Neural cell (in vitro differentiated cells): Measurements from ENCODE around the gene KRTAP3-3.

Experiments
- POLR2AphosphoS5 ChIP-seq: IDR thresholded peaks from 2 replicates; pipeline ENCODE4 v1.6.1; 2012
- TF ChIP-seq, protein P1 (sequence below): fragments of 450-650 bp; IDR thresholded peaks from 2 replicates; pipeline ENCODE4 v1.5.1; 2014; ENCODE audit warnings: antibody characterized with exemption, mild to moderate bottlenecking, moderate library complexity; ENCODE audit not compliant: poor library complexity, severe bottlenecking
- TF ChIP-seq, protein P2 (sequence below): IDR thresholded peaks from 2 replicates; pipeline ENCODE4 v1.6.1; 2012; ENCODE audit warnings: borderline replicate concordance

DNA sequence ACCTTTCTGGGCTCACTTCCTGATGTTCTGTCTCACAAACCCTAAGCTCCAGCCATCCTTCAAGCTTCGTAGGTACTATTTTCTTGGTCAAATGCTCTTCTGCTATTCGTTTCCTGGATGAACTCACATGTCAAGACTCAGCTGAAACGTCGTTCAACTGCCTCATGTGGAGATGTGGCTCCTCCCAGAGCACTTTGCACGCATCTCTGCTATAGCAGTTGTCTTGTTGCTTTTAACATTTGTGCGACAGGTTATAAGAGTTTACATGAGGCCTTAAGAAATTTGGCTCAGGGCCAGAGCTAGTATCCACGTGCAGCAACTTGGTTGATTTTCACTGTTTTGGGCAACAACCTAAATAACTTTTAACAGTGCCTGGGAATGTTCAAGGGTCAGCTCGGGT is 7.0 kb downstream of the KRTAP3-3 start:
- TF ChIP-seq, protein P1, sequence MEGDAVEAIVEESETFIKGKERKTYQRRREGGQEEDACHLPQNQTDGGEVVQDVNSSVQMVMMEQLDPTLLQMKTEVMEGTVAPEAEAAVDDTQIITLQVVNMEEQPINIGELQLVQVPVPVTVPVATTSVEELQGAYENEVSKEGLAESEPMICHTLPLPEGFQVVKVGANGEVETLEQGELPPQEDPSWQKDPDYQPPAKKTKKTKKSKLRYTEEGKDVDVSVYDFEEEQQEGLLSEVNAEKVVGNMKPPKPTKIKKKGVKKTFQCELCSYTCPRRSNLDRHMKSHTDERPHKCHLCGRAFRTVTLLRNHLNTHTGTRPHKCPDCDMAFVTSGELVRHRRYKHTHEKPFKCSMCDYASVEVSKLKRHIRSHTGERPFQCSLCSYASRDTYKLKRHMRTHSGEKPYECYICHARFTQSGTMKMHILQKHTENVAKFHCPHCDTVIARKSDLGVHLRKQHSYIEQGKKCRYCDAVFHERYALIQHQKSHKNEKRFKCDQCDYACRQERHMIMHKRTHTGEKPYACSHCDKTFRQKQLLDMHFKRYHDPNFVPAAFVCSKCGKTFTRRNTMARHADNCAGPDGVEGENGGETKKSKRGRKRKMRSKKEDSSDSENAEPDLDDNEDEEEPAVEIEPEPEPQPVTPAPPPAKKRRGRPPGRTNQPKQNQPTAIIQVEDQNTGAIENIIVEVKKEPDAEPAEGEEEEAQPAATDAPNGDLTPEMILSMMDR = no peak
- no peak for TF ChIP-seq POLR2AphosphoS5
- TF ChIP-seq, protein P2, sequence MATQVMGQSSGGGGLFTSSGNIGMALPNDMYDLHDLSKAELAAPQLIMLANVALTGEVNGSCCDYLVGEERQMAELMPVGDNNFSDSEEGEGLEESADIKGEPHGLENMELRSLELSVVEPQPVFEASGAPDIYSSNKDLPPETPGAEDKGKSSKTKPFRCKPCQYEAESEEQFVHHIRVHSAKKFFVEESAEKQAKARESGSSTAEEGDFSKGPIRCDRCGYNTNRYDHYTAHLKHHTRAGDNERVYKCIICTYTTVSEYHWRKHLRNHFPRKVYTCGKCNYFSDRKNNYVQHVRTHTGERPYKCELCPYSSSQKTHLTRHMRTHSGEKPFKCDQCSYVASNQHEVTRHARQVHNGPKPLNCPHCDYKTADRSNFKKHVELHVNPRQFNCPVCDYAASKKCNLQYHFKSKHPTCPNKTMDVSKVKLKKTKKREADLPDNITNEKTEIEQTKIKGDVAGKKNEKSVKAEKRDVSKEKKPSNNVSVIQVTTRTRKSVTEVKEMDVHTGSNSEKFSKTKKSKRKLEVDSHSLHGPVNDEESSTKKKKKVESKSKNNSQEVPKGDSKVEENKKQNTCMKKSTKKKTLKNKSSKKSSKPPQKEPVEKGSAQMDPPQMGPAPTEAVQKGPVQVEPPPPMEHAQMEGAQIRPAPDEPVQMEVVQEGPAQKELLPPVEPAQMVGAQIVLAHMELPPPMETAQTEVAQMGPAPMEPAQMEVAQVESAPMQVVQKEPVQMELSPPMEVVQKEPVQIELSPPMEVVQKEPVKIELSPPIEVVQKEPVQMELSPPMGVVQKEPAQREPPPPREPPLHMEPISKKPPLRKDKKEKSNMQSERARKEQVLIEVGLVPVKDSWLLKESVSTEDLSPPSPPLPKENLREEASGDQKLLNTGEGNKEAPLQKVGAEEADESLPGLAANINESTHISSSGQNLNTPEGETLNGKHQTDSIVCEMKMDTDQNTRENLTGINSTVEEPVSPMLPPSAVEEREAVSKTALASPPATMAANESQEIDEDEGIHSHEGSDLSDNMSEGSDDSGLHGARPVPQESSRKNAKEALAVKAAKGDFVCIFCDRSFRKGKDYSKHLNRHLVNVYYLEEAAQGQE = no peak
